NB4 (cell line): ENCODE measurements around the gene MLC1.

ENCODE experiments used
- DNase-seq: peaks from one replicate; pipeline ENCODE4 v3.0.0; 2010; ENCODE audit warnings: low read depth
- H3K4me3 ChIP-seq: one replicate; pipeline ENCODE4 v1.5.1; 2011; ENCODE audit warnings: mild to moderate bottlenecking, low read depth, low read length, moderate library complexity
- MYC ChIP-seq: IDR thresholded peaks from 2 replicates; pipeline ENCODE4 v1.6.1; 2011; ENCODE audit warnings: low read depth, low read length
- POLR2A ChIP-seq: IDR thresholded peaks from 2 replicates; pipeline ENCODE4 v1.6.1; 2011; ENCODE audit warnings: mild to moderate bottlenecking; ENCODE audit not compliant: insufficient read length; ENCODE audit errors: extremely low read depth
- TF ChIP-seq, protein P1 (sequence below): IDR thresholded peaks from 2 replicates; pipeline ENCODE4 v1.6.1; 2011; ENCODE audit warnings: low read depth, low read length
- TF ChIP-seq, protein P2 (sequence below): IDR thresholded peaks from one replicate; pipeline ENCODE4 v1.5.1; 2012; ENCODE audit warnings: low read depth, low read length

Gene MLC1

DNA sequence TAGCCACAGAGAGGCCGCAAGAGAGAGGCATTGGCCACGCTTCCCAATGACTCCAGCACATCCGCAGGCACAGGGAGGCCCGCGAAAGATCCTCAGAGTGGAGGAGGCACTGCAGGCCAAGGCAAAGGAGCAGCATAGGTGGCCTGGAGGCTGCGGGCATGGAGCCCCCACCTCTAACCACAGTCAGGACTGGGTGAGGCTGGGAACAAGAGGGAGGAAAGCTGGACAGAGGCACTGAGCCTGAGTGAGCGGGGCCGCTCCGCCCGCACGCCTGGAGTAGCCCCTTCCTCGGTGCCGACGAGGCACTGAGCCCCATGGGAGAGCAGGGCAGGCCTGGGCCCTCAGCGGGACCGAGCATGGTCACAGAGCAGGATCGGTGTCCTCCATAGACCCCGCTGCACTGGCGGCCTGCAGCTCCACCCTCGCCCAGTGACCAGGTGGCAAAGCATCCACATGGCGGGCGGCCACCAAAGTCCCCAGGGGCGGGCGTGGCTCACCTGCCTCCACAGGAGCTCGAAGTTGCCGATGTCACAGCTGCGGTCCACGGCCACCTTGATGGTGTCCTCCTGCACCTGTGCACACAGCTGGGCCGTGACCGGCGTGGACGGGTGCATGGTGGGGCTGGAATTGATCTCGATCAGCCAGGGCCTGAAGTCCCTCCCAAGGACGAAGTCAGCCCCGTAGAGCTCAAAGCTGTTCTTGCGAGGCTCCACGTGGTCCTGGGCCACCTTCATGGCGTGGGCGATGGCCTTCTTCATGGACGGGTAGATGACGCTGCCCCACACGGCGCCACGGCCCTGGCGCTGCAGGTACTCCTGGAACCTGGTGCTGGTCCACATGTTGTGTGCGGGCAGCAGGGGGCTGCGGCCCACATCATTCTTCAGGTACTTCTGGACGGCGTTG lies 53.8 kb downstream of the MLC1 start:
- DNase-seq: no peak
- TF ChIP-seq, protein P1, sequence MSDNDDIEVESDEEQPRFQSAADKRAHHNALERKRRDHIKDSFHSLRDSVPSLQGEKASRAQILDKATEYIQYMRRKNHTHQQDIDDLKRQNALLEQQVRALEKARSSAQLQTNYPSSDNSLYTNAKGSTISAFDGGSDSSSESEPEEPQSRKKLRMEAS: no peak
- TF ChIP-seq, protein P2, sequence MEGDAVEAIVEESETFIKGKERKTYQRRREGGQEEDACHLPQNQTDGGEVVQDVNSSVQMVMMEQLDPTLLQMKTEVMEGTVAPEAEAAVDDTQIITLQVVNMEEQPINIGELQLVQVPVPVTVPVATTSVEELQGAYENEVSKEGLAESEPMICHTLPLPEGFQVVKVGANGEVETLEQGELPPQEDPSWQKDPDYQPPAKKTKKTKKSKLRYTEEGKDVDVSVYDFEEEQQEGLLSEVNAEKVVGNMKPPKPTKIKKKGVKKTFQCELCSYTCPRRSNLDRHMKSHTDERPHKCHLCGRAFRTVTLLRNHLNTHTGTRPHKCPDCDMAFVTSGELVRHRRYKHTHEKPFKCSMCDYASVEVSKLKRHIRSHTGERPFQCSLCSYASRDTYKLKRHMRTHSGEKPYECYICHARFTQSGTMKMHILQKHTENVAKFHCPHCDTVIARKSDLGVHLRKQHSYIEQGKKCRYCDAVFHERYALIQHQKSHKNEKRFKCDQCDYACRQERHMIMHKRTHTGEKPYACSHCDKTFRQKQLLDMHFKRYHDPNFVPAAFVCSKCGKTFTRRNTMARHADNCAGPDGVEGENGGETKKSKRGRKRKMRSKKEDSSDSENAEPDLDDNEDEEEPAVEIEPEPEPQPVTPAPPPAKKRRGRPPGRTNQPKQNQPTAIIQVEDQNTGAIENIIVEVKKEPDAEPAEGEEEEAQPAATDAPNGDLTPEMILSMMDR: no peak
- TF ChIP-seq MYC: no peak
- TF ChIP-seq POLR2A: no peak
- no peak overlapping the region for H3K4me3 ChIP-seq

DNA sequence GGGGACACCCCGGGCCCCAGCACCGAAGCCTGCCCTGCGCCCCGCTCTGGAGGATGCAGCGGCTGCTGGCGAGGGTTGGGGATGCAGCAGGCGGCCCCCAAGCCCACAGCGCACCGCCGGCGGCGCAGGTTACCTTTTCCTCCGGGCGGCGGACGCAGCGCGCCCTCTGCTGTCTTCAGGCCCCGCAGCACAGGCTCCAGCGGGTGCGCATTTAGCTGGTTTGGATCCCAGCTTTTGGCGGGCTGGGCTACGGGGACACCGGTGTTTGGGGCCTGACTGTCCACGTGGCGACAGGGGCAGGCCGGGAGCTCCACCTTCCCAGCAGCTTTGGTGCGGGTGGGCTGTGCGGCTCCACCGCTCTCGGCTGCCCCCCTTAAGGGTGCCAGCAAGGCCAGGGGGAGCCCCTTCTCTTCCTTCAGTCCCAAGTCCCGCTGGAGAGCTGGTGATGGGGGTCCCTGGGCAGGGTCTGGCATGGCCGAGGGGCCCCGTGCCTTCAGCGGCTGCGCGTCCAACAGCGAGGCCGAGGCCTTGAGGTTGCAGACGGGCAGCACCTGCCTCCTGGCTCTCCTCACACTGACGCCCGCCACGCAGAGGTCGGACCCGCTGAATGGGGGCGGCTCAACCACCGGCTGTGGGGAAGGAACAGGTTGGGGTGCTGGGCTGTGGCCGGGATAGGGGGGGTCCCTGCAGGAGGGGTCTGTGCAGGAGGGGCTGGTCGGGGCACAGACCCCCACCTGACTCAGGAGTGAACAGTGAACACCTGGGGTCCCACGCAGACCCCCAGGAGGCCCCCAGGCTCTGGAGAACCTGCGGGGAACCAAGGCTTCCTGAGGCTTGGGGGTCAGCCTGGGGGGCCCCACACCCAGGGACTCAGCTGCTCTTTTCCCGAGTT lies 54.7 kb downstream of the MLC1 start:
- TF ChIP-seq POLR2A (no peak), MYC (no peak)
- TF ChIP-seq, protein P1: peak; percentile 26; the same call in 1 of the 2 replicates
- TF ChIP-seq, protein P2: peak; percentile 65
- H3K4me3 ChIP-seq: no peak overlapping the region
- peak; percentile 87 for DNase-seq

DNA sequence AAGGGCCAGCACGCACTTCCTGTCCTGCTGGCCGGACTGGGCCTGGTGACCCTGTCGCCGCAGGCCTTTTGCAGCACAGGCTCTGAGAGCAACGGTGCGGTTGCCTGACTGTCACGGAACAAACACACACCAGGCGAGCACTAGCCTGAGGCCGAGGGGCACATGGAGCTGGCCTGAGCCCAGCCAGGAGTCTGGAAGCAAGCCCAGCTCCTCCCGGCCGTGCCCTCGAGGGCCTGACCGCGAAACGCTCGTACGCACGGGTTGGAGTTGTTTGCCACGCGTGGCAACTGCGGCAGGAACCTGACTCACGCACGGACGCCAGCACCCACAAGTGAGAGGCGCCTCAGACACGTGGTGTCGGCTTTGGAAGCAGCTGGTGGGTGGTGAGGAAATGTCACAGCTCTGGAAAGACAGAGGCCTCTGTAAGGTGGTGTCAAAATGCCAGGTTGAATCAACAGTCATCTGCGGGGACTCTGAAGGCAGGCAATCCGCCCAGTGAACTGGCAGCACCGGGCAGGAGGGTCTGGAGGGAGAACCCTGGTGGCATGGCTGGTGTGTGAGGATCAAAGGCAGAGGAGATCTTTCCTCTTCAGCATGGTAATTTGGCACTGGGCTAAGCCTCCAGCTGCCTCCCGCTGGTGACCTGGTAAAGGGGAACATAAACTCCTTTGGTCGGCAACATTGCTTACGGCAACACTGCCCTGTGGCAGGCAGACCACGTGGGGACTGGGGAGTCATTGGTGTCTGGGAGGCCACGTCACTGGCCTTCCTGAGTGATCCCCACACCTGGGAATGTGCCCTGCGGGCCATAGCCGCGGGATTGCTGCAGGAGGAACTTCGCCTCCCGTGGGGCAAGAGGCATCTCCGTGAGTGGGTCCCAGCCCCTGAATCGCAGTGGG lies 57.3 kb downstream of the MLC1 start:
- DNase-seq: peak; percentile 30
- TF ChIP-seq, protein P2: no peak
- TF ChIP-seq, protein P1: no peak
- TF ChIP-seq POLR2A (no peak), MYC (no peak)
- no peak overlapping the region for H3K4me3 ChIP-seq

DNA sequence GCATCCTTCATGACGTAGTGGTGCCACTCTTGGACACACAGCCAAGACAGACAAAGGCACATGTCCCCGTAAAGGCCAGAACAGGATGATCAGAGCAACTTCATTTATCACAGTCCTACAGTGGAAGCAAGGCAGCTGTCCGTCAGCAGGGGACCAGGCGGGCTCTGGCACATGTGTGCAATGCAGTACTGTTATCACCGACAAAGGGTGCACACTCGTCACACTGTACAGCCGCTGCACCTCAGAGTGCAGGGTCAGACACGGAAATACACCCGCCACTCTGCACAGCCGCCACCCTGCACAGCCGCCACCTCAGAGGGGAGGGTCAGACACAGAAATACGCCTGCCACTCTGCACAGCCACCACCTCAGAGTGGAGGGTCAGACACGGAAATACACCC lies 59.2 kb downstream of the MLC1 start:
- DNase-seq: no peak
- no peak overlapping the region for H3K4me3 ChIP-seq
- TF ChIP-seq MYC: no peak
- TF ChIP-seq POLR2A: no peak
- TF ChIP-seq, protein P2: no peak
- TF ChIP-seq, protein P1: no peak

DNA sequence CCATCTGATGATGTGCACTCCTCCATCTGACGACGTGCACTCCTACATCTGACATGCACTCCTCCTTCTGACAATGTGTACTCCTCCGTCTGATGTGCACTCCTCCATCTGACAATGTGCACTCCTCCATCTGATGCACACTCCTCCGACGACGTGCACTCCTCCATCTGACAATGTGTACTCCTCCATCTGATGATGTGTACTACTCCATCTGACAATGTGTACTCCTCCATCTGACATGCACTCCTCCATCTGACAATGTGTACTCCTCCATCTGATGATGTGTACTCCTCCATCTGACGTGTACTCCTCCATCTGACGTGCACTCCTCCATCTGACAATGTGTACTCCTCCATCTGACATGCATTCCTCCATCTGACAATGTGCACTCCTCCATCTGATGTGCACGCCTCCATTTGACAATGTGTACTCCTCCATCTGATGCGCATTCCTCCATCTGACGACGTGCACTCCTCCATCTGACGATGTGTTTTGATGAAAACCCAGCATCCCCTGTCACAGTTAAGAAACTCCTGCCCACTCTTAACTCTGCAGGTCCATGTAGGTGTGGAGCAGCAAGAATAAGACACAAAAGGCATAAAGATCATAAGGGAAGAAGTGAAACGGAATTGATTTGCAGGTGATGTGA lies 62.9 kb downstream of the MLC1 start:
- TF ChIP-seq POLR2A: no peak
- no peak for TF ChIP-seq MYC
- TF ChIP-seq, protein P1: no peak
- TF ChIP-seq, protein P2: no peak
- DNase-seq: no peak
- no peak overlapping the region for H3K4me3 ChIP-seq
